Skin epidermis (tissue), 12 donors: Measurements from ENCODE around the gene IKZF1.
A peak's percentile ranks its signal among the peaks of the same experiment; 100 is the strongest.

Source experiments
- H3K27ac ChIP-seq, 21 experiments: fragments of 200-600 bp; sonication (generic) in 11 of 21; one replicate each; pipeline ENCODE4 v1.5.0; 2020; ENCODE audit warnings: mild to moderate bottlenecking in 3 of 21, inconsistent platforms in 2 of 21, moderate library complexity in 2 of 21
- H3K4me3 ChIP-seq, 7 experiments: fragments of 200-600 bp; sonication (generic) in 2 of 7; one replicate each; pipeline ENCODE4 v1.5.0; 2020; ENCODE audit warnings: inconsistent platforms in 2 of 7, mild to moderate bottlenecking in 2 of 7, moderate library complexity in 1 of 7

Gene IKZF1

GRCh38 chr7:50387351-50387750, 82.8 kb downstream of the IKZF1 start:
- no peak overlapping the region for H3K27ac ChIP-seq

GRCh38 chr7:50389961-50390360, 85.4 kb downstream of the IKZF1 start:
- H3K4me3 ChIP-seq = no peak overlapping the region
- no peak overlapping the region for H3K27ac ChIP-seq

More at GRCh38 chr7:50387351-50387750, 82.8 kb downstream of the IKZF1 start:
- no peak overlapping the region for H3K4me3 ChIP-seq

GRCh38 chr7:50391386-50391785, 86.9 kb downstream of the IKZF1 start:
- H3K27ac ChIP-seq = no peak overlapping the region
- H3K4me3 ChIP-seq = no peak overlapping the region

GRCh38 chr7:50393076-50393475, 88.6 kb downstream of the IKZF1 start:
- no peak overlapping the region for H3K4me3 ChIP-seq
- peak overlapping the region in 6 of 21 experiments; percentile 31 to 81 (median 44) for H3K27ac ChIP-seq

GRCh38 chr7:50393547-50394252, 89.2 kb downstream of the IKZF1 start:
- no peak overlapping the region for H3K4me3 ChIP-seq
- H3K27ac ChIP-seq = peak overlapping the region in 6 of 21 experiments; percentile 31 to 81 (median 44)

DNA sequence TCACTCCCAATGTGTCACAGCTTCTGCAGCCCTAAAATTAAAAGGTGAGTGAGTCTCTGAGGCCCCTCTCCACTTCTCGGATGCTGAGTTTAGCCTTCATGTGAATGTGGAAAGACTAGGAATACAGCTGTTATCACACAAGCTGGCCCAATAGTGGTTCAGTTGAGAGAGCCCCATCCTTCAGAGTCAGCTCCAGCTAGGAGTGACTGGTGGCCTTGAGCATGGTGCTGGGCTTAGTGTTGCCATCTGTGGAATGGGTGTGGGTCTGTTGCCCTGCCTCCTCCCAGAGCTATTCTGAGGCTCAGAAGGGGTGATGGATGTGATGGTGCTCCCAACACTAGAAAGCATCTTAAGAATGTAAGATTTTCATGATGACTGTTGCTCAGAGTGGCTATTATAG, 89.8 kb downstream of the IKZF1 start:
- H3K4me3 ChIP-seq = no peak overlapping the region
- H3K27ac ChIP-seq = peak overlapping the region in 2 of 21 experiments; percentile 12 to 73

GRCh38 chr7:50396856-50397255, 92.3 kb downstream of the IKZF1 start:
- Histone ChIP-seq H3K4me3 (no peak overlapping the region), H3K27ac (peak overlapping the region in 1 of 21 experiments; percentile 60)

DNA sequence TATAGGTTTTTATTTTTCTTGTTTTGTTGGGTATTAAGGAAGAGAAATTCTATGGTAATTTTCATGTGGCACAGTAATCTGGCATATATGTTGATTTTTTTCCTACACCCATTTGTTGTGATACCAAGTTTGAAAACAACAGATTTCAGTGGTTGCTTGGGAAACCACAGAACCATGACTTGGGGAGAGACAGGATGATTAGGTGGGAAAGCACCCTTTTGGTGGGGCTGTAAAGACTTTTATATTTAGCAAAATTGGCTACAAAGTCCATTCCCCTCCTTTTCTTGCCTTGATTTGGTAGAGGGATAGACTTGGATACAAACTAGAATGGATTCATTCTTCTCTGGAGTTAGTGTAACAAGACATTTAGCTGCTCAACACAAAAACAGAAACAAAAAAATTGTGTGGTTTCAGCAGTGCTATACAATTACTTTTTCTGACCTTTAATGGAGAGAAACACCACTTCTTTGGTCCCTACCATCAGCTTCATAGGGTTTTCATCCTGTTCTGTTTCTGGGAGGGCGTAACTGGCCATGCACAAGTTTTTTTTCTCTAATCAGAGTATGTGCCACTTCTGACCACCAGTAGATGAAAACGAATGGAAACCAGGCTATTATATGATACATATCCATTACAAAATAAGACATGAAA, 92.9 kb downstream of the IKZF1 start:
- H3K4me3 ChIP-seq = no peak overlapping the region
- no peak overlapping the region for H3K27ac ChIP-seq

GRCh38 chr7:50397971-50398324, 93.4 kb downstream of the IKZF1 start:
- Histone ChIP-seq H3K4me3 (no peak overlapping the region), H3K27ac (peak overlapping the region in 1 of 21 experiments; percentile 51)

DNA sequence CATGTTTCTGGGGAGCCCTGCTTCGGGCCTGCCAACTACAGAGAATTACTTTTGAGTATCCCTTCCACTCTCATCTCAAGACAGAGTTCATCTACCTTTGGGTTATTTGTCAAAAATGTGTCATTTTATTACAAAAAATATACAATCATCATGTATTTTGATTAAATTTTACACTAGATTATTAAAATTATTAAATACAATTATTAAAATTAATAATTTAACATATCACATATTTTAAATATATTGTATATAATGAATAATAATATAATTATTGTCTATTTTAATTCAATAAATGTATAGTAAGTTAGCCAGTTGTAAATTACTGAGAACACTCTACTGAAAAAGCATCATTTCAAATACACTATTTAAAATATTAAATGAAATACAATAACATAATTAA, 94.7 kb downstream of the IKZF1 start:
- no peak overlapping the region for H3K4me3 ChIP-seq
- H3K27ac ChIP-seq = no peak overlapping the region

DNA sequence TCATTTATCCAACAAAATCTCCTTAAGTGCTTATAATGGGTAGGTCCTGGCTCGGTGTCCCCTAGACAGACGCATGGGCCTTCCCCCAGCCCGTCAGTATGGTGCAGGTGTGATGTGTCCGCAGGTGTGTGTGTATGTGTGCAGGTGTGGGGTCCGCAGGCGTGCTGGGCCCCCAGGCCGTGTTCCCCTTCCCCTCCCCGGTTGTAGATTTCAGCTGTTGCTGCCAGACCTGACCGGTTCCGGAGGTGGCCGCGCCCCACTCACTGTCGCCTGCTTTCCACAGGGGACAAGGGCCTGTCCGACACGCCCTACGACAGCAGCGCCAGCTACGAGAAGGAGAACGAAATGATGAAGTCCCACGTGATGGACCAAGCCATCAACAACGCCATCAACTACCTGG, 95.1 kb downstream of the IKZF1 start:
- H3K4me3 ChIP-seq = no peak overlapping the region
- no peak overlapping the region for H3K27ac ChIP-seq

- Histone ChIP-seq H3K4me3 (no peak overlapping the region), H3K27ac (no peak overlapping the region)
Measured at GRCh38 chr7:50400114-50400513, 95.6 kb downstream of the IKZF1 start.

- no peak overlapping the region for H3K27ac ChIP-seq
- no peak overlapping the region for H3K4me3 ChIP-seq
Measured at GRCh38 chr7:50404392-50404791, 99.9 kb downstream of the IKZF1 start.

DNA sequence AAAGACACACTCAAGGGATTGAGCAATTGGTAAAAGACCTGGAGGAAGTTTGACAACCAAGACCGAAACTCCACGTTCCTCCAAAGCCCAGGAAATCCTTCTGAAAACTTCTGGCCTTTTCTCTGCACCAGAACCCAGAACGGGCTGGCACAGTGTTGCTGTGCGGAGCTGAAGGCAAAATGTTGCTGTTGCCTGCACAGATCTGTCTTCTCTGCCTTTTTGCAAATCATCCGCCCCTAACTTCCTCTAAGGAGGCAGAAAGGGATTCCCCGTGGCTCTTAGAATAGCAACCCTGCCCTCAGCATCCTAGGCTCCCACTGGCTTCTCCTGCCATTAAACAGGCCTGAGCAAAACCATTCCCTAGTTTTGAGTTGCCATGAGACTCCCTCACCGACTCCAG, 100.7 kb downstream of the IKZF1 start:
- Histone ChIP-seq H3K27ac (peak overlapping the region in 1 of 21 experiments; percentile 13), H3K4me3 (no peak overlapping the region)

GRCh38 chr7:50406935-50407334, 102.4 kb downstream of the IKZF1 start:
- H3K27ac ChIP-seq = peak overlapping the region in 1 of 21 experiments; percentile 32
- no peak overlapping the region for H3K4me3 ChIP-seq

GRCh38 chr7:50409856-50410745, 105.6 kb downstream of the IKZF1 start:
- Histone ChIP-seq H3K4me3 (no peak overlapping the region), H3K27ac (peak overlapping the region in 5 of 21 experiments; percentile 17 to 51 (median 35))

- H3K27ac ChIP-seq = peak overlapping the region in 3 of 21 experiments; percentile 17 to 27 (median 18)
Measured at GRCh38 chr7:50411332-50411731, 106.8 kb downstream of the IKZF1 start.

GRCh38 chr7:50412973-50413372, 108.5 kb downstream of the IKZF1 start:
- Histone ChIP-seq H3K27ac (peak overlapping the region in 1 of 21 experiments; percentile 37), H3K4me3 (no peak overlapping the region)

More at GRCh38 chr7:50411332-50411731, 106.8 kb downstream of the IKZF1 start:
- no peak overlapping the region for H3K4me3 ChIP-seq

GRCh38 chr7:50413561-50413960, 109.0 kb downstream of the IKZF1 start:
- Histone ChIP-seq H3K27ac (peak overlapping the region in 1 of 21 experiments; percentile 47), H3K4me3 (no peak overlapping the region)

DNA sequence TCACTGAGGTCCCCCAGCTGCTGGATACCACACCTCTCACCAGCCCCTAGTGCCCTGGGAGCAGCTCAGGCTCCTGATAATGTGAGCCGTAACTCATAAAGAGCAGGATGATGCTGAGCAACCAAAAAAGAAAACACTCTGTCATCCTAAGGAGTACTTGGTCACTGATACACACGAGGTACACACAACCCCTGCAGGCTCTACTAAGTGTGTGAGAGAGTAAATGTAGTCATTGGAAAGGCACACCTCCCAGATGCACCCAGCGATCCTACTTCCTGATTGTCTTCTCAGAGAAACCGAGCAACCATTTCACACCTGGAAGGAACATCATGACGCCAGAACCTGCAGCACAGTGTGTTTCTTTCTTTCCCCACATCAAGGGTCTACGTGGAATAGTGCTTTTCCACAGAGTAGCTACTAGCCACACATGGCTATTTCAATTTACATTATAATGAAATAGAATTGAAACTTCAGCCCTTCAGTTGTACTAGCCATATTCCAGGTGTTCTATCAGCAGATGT, 111.4 kb downstream of the IKZF1 start:
- Histone ChIP-seq H3K27ac (peak overlapping the region in 3 of 21 experiments; percentile 30 to 58 (median 53)), H3K4me3 (no peak overlapping the region)
